GM19468 (cell line): Measurements from ENCODE around the gene TRAPPC11.
"Not testable (repeated sequence)": the region's sequence is repeated elsewhere in the genome, so short reads cannot be mapped to it uniquely, and the experiment has no call there.

Source experiments
- ATAC-seq: cut with Tn5 transposase; IDR thresholded peaks from one replicate; pipeline ENCODE4 v1.9.1; 2021; ENCODE audit warnings: mild to moderate bottlenecking, moderate library complexity, moderate number of reproducible peaks; ENCODE audit not compliant: unreplicated experiment; ENCODE audit errors: extremely low read depth

Gene TRAPPC11

DNA sequence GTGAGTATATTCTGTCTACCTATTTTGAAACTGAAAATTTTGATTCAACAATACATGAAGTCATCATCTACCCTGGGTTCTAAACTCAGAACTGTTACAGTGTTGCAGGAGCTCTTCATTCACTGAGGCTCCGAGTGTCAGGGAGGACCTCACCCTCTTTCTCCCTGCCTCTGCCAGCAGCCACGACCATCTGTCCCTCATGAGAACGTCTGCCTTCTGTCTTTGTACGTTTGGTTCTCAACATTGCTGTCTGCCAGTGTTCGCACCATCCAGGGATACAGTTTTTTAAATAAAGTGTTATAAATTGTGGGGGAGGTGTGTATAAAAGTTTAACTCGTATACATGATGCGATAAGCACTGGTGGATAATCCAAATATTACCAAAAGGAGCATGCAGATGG is 55.5 kb downstream of the TRAPPC11 start:
- ATAC-seq = no peak

GRCh38 chr4:183716302-183716701 is 57.2 kb downstream of the TRAPPC11 start:
- ATAC-seq = no peak

GRCh38 chr4:183718876-183719275 is 59.8 kb downstream of the TRAPPC11 start:
- ATAC-seq = no peak

- ATAC-seq = no peak
Measured at GRCh38 chr4:183721207-183722081, 62.4 kb downstream of the TRAPPC11 start.

DNA sequence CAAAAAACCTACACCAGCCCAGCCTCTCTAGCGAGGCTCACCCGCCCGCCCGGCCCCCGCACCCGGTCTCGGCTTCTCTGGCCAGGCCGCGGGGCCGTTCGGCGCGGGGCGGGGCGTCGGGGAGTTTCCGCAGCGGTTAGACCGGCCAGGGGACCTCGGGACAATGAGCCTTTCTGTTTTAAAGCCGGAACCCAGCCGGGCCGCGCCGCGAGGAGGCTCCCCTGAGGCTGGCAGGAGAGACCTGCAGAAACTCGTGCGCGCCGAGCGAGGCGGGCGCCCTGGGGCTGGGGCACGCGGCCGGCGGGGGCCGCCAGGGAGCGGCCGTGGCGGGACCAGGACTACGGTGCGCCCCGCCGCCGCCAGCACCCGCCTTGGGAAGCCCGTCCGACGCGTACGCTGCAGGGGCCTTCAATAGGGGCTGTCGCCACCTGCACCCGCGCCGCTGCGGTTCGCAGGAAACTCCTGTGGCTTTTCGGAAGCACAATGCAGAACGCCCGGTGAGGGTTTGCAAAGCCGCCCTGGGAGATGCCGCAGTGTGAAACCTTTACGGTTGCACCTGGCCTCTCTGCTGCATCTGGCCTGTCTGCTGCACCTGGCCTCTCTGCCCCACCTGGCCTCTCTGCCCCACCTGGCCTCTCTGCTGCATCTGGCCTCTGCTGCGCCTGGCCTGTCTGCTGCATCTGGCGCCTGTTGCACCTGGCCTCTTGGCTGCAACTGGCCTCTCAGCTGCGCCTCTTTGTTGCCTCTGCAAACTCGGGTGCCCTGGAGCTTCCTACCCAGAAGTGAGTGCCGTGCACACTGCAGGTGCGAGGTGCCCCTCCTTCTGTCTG is 63.9 kb downstream of the TRAPPC11 start:
- peak; percentile 59 for ATAC-seq

GRCh38 chr4:183723561-183724228 is 64.6 kb downstream of the TRAPPC11 start:
- ATAC-seq = no peak

- not testable (repeated sequence) for ATAC-seq
Measured at GRCh38 chr4:183725585-183725984, 66.5 kb downstream of the TRAPPC11 start.

DNA sequence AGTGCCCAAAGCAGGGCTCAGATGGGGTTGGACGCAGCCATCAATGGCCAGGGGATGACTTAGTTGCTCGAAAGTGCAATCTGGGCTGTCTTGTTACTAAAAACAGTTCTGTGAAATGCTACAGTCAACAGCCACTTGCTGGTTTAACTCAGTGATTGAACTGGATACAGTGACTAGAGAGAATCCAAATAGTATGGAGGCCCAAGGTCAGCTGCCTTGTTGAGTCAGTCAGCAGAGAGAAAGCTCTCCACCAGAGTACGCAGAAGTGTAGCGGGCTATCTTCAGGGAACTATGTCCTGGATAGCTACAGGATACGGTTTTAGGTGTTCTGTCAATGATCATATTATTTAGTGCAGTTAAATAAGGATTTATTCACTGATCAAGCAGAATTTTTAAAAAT is 68.4 kb downstream of the TRAPPC11 start:
- ATAC-seq = no peak

GRCh38 chr4:183728223-183729068 is 69.4 kb downstream of the TRAPPC11 start:
- no peak for ATAC-seq

- no peak for ATAC-seq
Measured at GRCh38 chr4:183729069-183729406, 69.9 kb downstream of the TRAPPC11 start.

GRCh38 chr4:183729430-183730328 is 70.6 kb downstream of the TRAPPC11 start:
- no peak for ATAC-seq

DNA sequence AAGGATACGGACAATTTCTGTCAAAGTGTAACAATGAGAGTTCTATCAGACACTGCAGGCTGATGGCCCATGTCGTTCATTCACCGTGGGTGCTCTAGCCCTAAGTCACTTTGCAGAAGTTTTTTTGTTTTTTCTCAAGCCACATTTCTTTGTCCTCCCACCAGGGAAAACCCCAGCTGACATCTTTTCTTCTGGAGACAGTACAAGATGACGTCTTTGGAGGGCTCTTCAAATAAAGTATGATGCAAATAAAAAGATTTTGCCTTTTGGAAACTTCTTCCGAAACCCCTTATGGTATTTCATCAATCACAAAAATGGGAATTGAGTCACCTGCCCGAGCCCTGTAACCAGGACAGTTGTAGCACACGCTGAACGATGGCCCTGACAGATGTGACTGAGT is 73.2 kb downstream of the TRAPPC11 start:
- ATAC-seq = no peak

DNA sequence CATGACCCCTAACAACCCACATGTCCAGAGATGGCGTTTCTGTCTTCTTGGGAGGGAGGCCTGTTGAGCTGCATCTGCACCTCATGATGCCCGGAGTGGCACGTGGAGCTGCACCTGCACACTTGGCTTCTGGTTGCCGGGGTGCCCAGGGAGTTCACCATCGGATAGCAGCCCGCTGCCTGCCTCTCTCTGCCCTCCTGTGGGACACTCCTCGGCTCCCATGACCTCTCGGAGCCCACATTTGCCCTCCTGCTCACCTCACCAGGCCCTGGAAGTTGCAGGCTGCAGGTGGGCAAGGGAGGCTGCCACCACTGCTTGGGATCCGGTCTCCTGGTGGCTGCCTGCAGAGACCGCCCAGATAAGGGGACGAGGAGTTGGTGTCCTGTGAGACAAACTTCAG is 74.1 kb downstream of the TRAPPC11 start:
- no peak for ATAC-seq

GRCh38 chr4:183738081-183738673 is 79.1 kb downstream of the TRAPPC11 start:
- ATAC-seq = no peak

- ATAC-seq = no peak
Measured at GRCh38 chr4:183738961-183739360, 79.9 kb downstream of the TRAPPC11 start.

DNA sequence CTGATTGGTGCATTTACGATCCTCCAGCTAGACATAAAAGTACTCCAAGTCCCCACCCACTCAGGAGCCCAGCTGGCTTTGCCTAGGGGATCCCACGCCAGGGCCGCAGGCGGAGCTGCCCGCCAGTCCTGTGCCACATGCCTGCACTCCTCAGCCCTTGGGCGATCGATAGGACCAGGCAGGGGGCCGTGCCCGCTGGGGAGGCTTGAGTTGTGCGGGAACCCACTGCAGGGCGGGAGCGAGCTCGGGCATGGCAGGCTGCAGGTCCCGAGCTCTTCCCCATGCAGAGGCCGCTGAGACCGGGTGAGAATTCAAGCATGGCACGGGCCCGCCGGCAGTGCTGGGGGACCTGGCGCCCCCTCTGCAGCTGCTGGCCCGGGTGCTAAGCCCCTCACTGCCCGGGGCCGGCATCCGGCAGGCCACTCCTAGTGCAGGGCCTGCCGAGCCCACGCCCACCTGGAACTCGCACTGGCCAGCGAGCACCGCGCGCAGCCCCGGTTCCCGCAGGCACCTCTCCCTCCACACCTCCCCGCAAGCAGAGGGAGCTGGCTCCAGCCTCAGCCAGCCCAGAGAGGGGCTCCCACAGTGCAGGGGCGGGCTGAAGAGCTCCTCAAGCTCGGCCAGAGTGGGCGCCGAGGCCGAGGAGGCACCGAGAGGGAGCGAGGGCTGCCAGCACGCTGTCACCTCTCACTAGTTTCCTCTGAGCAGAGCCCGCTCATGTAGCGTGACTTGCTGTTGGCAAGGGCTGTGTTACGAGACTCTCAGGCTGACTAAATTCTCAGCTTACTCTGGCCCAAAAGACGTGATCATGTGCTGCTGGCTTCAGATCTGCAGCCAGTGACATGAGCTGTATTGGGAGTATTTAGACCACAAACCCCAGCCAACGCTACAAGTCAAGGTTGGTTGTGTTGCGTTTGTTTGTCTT is 87.5 kb downstream of the TRAPPC11 start:
- no peak for ATAC-seq

DNA sequence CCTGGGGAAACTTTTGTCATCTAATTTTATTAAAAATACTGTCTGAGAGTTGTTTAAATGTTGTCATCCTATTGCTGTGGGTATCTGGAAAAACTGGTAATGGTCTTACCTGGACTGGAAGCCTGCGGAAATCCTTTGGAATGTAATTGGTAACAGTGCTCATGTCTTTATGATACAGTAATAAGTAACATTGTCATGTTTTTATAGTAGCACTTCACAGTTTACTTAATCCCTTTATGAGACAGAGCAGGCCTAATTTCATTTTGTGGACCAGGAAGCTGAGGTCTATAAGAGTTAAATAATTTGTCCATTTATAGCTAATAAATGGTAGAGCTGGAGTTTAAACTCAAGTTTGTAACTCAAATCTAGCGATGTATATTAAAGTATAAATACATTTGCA is 88.3 kb downstream of the TRAPPC11 start:
- ATAC-seq = no peak
